Measurements from ENCODE around the gene CCDC68. TPM values are rescaled to one million over a fixed set of nuclear protein-coding genes. Genes with fewer than 3 reads are reported as not detected.

Gene CCDC68
- total and polyA plus RNA-seq, 2 donors (not counting 3 experiments of a cell fraction or from before 2014, with no cell fraction given) = 0.72 to 1.0 TPM

GRCh38 chr18:54946149-54946581, 13.1 kb downstream of the CCDC68 start:
- Histone ChIP-seq H2AFZ (ENCODE audit: low read depth, low read length) (peak overlapping the region; percentile 8), H3K27ac (ENCODE audit: insufficient read depth, low read depth, low read length) (peak overlapping the region; percentile 14), H3K9ac (replicated peaks; ENCODE audit: extremely low read depth, insufficient read depth, low read length) (peak overlapping the region; percentile 42), H3K9me1 (replicated peaks; ENCODE audit: control insufficient read depth, extremely low read depth, insufficient read depth, low read length) (no peaks in the 10 kb centered on the region), H4K20me1 (replicated peaks; ENCODE audit: control insufficient read depth, extremely low read depth, insufficient read depth, low read length) (no peaks in the 10 kb centered on the region), H3K4me3 (replicated peaks in 1 of 3; ENCODE audit: insufficient read depth in 1 of 3, low read depth in 1 of 3, low read length in 3 of 3) (peak overlapping the region; percentile 1 to 54 (median 51)), H3K27me3 (ENCODE audit: control insufficient read depth in 2 of 2, insufficient read depth in 2 of 2, low read length in 2 of 2) (no peaks in the 10 kb centered on the region), H3K4me2 (ENCODE audit: insufficient read depth, low read length) (peak overlapping the region; percentile 75), H3K36me3 (ENCODE audit: control insufficient read depth in 2 of 2, extremely low read depth in 1 of 2, insufficient read depth in 2 of 2, low read length in 2 of 2) (no peaks in the 10 kb centered on the region), H3K79me2 (ENCODE audit: control insufficient read depth, insufficient read depth, low read length) (no peaks in the 10 kb centered on the region), H3K4me1 (ENCODE audit: control insufficient read depth, extremely low read depth, insufficient read depth, low read length) (peaks cover 15% of the 10 kb centered on the region), H3K9me3 (replicated peaks; ENCODE audit: control insufficient read depth, insufficient read depth, low read length) (no peaks in the 10 kb centered on the region)
- ChIA-PET POLR2A (no interaction called here), CTCF (interaction anchor here (1.1 kb wide), 1 partner anchor 267 kb away, joined by 3 read pairs; no protein-coding TSS in a partner anchor)
- DNase-seq (ENCODE audit: low read depth, low spot score) (peak; percentile 76), FAIRE-seq (peak; percentile 80)
- no TSS peak for BruUV-seq (replicated peaks)
- dilution Hi-C loops (cut with MboI; ENCODE audit: extremely low pct_ligation_motif_present, low sequenced_read_pairs) (no loop called here), intact Hi-C loops (cut with micrococcal nuclease) (no loop called here)
- TF ChIP-seq JUN (IDR thresholded peaks at IDR 0.05; ENCODE audit: borderline replicate concordance, insufficient read depth, insufficient read length, low read depth) (no peak), POLR2AphosphoS5 (IDR thresholded peaks at IDR 0.05; ENCODE audit: insufficient read depth, low read depth, low read length) (peak; percentile 42), GATA2 (IDR thresholded peaks at IDR 0.05; ENCODE audit: insufficient read depth, insufficient read length, low read depth, low read length) (peak; percentile 91), EZH2 (IDR thresholded peaks at IDR 0.05; ENCODE audit: borderline replicate concordance, low read depth, low read length, severe bottlenecking) (no peak), FOS (IDR thresholded peaks at IDR 0.05; ENCODE audit: borderline replicate concordance, insufficient read depth, low read length) (peak; percentile 37)

GRCh38 chr18:54945576-54946125, 13.6 kb downstream of the CCDC68 start:
- H3K9me3 ChIP-seq (replicated peaks; ENCODE audit: control insufficient read depth, insufficient read depth, low read length) = no peaks in the 10 kb centered on the region
- POLR2A ChIA-PET = no interaction called here

More at GRCh38 chr18:54945576-54946125, 13.6 kb downstream of the CCDC68 start:
- no peak for DNase-seq (ENCODE audit: low read depth, low spot score)
- Histone ChIP-seq H3K4me1 (ENCODE audit: control insufficient read depth, extremely low read depth, insufficient read depth, low read length) (peaks cover 15% of the 10 kb centered on the region), H3K9me1 (replicated peaks; ENCODE audit: control insufficient read depth, extremely low read depth, insufficient read depth, low read length) (no peaks in the 10 kb centered on the region), H3K79me2 (ENCODE audit: control insufficient read depth, insufficient read depth, low read length) (no peaks in the 10 kb centered on the region), H3K27me3 (ENCODE audit: control insufficient read depth in 2 of 2, insufficient read depth in 2 of 2, low read length in 2 of 2) (no peaks in the 10 kb centered on the region), H3K36me3 (ENCODE audit: control insufficient read depth in 2 of 2, extremely low read depth in 1 of 2, insufficient read depth in 2 of 2, low read length in 2 of 2) (no peaks in the 10 kb centered on the region), H2AFZ (ENCODE audit: low read depth, low read length) (peak overlapping the region; percentile 73), H3K27ac (ENCODE audit: insufficient read depth, low read depth, low read length) (peak overlapping the region; percentile 14), H3K9ac (replicated peaks; ENCODE audit: extremely low read depth, insufficient read depth, low read length) (peak overlapping the region; percentile 42), H3K4me3 (replicated peaks in 1 of 3; ENCODE audit: insufficient read depth in 1 of 3, low read depth in 1 of 3, low read length in 3 of 3) (peak overlapping the region in 1 of 3 experiments; percentile 54), H4K20me1 (replicated peaks; ENCODE audit: control insufficient read depth, extremely low read depth, insufficient read depth, low read length) (no peaks in the 10 kb centered on the region), H3K4me2 (ENCODE audit: insufficient read depth, low read length) (peak overlapping the region; percentile 75)
- CTCF ChIA-PET = interaction anchor here (0.8 to 1.4 kb wide), 4 partner anchors 8 to 266 kb away, joined by 3 to 4 read pairs (median 4); no protein-coding TSS in a partner anchor
- TF ChIP-seq POLR2AphosphoS5 (IDR thresholded peaks at IDR 0.05; ENCODE audit: insufficient read depth, low read depth, low read length) (no peak), MAX (IDR thresholded peaks at IDR 0.05; ENCODE audit: insufficient read depth, insufficient read length) (no peak), FOS (IDR thresholded peaks at IDR 0.05; ENCODE audit: borderline replicate concordance, insufficient read depth, low read length) (no peak), MYC (IDR thresholded peaks at IDR 0.05; ENCODE audit: low read depth, low read length) (no peak), CTCF (IDR thresholded peaks at IDR 0.05; ENCODE audit: extremely low read depth in 1 of 2, insufficient read depth in 1 of 2, low read depth in 1 of 2, low read length in 2 of 2) (no peak), JUN (IDR thresholded peaks at IDR 0.05; ENCODE audit: borderline replicate concordance, insufficient read depth, insufficient read length, low read depth) (no peak), POLR2A (IDR thresholded peaks at IDR 0.05; ENCODE audit: low read depth, low read length) (no peak)
- BruUV-seq (replicated peaks) = no TSS peak
- dilution Hi-C loops (cut with MboI; ENCODE audit: extremely low pct_ligation_motif_present, low sequenced_read_pairs) = no loop called here
- FAIRE-seq = no peak
- intact Hi-C loops (cut with micrococcal nuclease) = no loop called here
